Stimulated activated CD4-positive, alpha-beta T cell treated with anti-CD3 and anti-CD28 coated beads, Interleukin-4, amount 100 ng/mL, for 4 hours (primary cell): ENCODE results near the gene CDC42BPA.

Source experiments
- DNase-seq, 2 experiments: peaks; one replicate each; pipeline ENCODE4 v3.0.0-alpha.2; 2020

CDC42BPA gene

GRCh38 chr1:227333423-227333822, 15.1 kb upstream of the CDC42BPA start:
- no peak for DNase-seq

GRCh38 chr1:227330279-227331076, 12.2 kb upstream of the CDC42BPA start:
- no peak for DNase-seq

DNA sequence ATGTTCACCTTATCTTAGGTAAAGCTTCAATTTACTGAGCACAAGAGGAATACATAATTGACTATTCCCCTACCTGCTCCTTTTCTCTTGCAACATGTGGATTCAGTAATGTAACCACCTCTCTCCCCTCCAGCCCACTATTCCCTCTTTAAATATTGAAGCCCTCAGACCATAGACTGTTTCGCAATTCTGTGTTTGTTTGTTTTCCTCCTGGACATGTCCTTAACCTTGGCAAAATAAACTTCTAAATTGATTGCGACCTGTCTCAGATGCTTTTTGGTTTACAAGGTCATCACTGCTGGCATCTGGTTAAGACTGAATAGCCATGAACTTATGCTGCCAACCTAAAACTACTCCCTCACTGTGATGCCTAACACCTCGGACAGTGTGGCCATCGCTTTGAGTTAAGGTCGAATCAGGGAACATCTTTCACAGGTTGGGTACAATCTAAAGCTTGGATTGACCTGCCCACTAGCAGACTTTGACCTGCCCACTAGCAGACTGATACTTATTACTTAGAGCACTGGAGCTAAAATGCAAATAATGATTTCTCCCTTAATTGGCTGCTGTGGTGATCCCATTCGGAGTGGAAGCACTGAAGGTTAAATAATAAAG, 10.2 kb upstream of the CDC42BPA start:
- DNase-seq, result no peak

DNA sequence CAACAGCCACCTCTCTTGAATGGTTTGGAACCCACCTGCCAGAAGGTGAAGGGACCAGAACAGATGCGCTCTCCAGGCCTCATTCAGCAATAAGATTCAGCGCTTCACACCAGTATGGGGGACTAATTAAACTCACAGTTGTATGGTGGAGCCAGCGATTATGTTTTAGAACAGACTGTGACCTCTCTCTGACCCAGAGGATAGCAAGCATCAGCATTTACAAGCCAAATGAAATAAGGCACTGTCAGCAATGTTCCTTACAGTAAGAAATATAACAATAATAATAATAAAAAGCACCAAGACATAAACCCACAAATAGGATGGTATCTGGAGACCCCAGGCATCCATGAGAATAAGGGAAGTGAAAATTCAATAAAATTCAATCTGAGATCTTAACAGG, 6.9 kb upstream of the CDC42BPA start:
- DNase-seq, result no peak

- DNase-seq, result no peak
Measured at GRCh38 chr1:227323967-227324268, 5.6 kb upstream of the CDC42BPA start.

- no peak for DNase-seq
Measured at GRCh38 chr1:227323171-227323966, 5.1 kb upstream of the CDC42BPA start.

GRCh38 chr1:227322376-227322775, 4.1 kb upstream of the CDC42BPA start:
- no peak for DNase-seq

- no peak for DNase-seq
Measured at GRCh38 chr1:227321035-227321434, 2.7 kb upstream of the CDC42BPA start.

DNA sequence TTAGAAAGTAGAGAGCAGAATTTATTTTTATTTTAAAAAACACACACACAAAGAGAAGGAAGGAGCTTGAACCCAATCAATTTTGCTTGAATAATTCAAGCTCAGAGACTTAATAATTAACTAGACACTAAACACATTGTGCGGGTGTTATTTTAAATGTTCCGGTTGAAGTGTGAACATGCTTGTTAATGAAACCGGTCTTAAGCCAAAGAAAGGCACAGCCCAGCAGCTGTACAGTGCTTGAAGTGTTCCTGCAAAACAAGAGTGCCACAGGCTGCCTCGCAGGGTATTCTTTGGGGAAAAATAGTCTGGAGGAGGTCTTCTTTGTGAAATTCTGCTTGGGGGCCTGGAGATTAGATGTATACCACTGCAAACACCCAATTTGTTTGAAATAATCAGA, 2.2 kb upstream of the CDC42BPA start:
- DNase-seq, result no peak

DNA sequence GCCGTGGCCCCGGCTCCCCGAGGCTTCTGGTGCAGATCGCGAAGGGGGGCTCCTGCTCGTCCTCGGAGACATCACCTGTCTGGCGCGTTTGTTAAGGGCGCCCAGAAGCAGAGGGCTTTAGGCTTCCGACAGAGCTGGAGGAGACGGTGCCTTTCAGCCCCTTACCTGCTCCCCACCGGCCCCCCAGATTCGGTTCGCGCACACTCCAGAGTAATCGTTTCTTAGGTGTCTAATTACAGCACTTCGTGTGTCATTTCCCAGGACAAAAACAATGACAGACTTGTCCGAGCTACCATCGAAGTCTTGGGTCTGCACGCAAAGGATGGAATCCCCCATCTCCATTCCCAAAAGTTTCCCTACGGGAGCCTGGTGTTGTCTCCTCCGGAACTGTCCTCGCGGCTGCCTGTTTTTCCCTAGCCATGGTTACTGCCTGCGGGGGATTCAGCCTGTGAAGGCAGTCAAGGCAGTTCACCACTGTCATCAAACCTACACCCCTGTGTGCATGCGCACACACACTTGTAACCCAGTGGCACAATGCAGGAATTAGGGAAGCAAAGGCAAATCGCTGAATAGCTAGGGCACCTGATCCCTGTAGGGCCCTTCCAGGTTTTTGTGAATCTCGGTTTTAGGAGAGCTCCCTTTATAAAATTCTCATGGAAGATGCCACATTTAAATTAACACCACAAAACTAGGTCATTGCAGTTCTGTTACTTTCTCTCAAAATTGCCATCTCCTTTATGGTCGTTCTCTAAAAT, 738 bp upstream of the CDC42BPA start:
- DNase-seq, result no peak

GRCh38 chr1:227317523-227318015, 723 bp downstream of the CDC42BPA start:
- no peak for DNase-seq

GRCh38 chr1:227317011-227317451, 1.3 kb downstream of the CDC42BPA start:
- no peak for DNase-seq

GRCh38 chr1:227316456-227316855, 1.8 kb downstream of the CDC42BPA start:
- no peak for DNase-seq

- no peak for DNase-seq
Measured at GRCh38 chr1:227315629-227316346, 2.5 kb downstream of the CDC42BPA start.

DNA sequence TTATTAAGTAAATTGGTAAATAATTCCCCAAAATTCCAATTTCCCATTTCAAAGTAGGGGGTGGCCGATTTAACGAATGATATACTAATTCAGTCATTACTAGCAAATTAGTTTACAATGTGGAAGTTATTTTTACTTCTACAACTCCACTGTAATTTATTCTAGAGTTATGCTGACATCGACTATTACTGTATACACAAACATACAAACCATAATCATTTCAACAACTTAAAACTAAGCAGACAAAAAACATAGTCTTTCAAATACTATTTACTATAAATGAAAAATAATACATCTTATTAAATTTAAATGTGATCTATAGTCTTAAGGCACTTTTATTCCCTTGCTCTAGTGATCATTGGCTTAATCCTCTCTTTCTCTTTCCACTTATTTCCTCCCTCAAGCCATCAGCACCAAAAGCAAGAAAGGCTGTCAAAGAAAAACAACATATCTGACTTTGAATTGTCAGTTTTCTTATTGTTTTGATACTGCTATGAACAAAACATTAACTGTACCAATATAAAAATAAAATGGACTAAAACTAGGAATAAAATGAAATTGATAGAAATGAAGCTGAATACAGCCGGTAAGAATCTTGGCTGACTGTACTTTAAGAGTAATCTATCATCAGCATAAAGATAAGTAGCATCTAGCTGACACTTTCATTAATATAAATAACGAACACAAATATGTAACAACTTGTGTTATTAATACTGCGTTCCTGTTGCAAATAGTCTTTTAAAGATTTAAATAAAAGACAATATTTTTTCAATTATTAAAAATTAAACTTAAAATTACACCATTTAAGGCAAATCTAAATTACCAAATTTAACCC, 4.1 kb downstream of the CDC42BPA start:
- no peak for DNase-seq

- no peak for DNase-seq
Measured at GRCh38 chr1:227312361-227313025, 5.8 kb downstream of the CDC42BPA start.

DNA sequence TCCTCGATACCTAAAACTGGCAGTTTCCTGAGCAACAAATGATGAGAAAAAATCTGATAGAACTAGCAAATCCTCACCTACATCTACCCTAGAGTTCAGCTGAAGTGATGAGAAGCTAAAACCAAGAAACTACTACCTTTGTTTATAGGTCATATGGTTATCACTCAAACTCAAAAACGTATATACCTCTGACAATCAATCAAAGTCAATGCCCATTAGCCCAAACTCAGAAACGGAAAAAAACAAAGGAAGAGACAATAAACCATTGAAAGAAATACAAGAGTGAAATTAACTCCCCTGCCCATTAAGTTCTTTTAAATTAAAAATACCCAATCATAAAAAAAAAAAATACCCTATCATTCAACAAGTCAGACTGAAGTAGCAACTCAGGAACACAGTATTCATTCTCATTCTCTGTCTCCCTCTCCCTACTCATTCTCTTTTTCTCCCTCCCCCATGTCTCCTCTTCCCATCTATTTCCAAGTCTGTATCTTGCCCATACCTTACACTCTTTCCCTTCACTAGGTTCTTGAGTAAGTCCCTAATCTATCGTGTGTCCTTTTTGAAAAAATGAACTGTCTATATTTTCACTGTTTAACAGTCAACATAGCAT, 6.8 kb downstream of the CDC42BPA start:
- DNase-seq, result no peak

GRCh38 chr1:227308367-227309336, 9.6 kb downstream of the CDC42BPA start:
- no peak for DNase-seq

DNA sequence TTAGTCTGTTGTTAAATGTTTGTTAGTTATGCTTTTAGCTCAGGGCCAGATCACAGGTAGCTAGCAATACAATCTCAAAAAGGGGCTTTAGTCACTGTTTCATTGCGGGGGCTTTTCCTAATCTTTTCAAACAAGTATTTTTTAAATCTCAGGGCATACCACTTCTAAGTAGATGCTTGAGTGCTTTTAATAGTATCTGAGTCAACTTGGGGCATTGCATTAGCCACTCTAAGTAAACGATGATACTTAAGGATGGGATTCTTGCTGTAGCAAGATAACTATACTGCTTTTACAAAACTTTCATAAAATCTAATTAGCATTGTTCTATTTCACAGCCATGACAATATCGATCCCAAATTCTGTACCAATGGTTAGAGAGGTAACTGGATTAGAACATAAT, 11.6 kb downstream of the CDC42BPA start:
- DNase-seq, result no peak
